COLO668 (cell line): ENCODE results near the gene LRRC8E.
"Not testable (repeated sequence)": the region's sequence is repeated elsewhere in the genome, so short reads cannot be mapped to it uniquely, and the experiment has no call there.

Source experiments
- DNase-seq: peaks from one replicate; lab custom pipeline; 2025; ENCODE audit not compliant: unreplicated experiment; lab: John Stamatoyannopoulos, UW

The LRRC8E gene

DNA sequence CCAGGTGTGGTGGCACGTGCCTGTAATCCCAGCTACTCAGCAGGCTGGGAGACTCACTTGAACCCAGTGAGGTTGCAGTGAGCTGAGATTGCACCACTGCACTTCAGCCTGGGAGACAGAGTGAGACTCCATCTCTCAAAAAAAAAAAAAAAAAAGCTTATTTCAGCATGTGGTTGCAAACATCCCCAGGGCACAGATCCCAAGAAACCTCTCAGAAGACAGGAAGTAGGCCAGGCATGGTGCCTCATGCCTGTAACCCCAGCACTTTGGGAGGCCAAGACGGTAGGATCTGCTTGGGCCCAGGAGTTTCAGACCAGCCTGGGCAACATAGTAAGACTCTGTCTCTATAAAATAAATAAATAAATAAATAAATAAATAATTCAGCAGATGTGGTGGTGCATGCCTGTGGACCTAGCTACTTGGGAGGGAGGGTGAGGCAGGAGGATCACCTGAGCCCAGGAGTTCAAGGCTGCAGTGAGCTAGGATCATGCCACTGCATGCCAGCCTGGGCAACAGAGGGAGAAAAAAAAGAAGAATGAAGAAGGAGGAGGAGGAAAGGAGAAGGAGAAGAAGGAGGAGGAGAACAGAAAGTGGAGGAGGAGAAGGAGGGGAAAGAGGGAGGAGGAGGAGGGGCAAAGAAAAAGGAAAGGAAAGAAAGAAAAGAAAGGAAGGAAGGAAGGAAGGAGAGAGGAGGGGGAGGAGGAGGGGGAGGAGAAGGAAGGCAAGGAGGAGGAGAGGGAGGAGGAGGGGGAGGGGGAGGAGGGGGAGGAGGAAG is 4.3 kb upstream of the LRRC8E start:
- no peak for DNase-seq

DNA sequence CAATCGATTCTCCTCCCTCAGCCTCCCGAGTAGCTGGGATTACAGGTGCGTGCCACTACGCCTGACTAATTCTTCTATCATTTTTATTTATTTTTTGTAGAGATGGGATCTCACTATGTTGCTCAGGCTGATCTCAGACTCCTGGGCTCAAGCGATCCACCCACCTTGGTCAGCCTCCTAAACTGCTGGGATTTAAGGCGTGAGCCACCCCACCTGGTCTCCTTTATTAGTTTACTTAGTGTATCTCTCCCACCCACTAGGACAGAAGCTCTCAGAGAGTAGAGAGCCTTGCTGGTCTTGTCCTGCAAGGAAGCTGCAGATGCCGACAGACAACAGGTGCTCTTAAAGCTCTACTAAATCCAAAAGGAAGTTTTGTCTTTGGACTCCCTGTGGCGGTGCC is 2.5 kb upstream of the LRRC8E start:
- no peak for DNase-seq

DNA sequence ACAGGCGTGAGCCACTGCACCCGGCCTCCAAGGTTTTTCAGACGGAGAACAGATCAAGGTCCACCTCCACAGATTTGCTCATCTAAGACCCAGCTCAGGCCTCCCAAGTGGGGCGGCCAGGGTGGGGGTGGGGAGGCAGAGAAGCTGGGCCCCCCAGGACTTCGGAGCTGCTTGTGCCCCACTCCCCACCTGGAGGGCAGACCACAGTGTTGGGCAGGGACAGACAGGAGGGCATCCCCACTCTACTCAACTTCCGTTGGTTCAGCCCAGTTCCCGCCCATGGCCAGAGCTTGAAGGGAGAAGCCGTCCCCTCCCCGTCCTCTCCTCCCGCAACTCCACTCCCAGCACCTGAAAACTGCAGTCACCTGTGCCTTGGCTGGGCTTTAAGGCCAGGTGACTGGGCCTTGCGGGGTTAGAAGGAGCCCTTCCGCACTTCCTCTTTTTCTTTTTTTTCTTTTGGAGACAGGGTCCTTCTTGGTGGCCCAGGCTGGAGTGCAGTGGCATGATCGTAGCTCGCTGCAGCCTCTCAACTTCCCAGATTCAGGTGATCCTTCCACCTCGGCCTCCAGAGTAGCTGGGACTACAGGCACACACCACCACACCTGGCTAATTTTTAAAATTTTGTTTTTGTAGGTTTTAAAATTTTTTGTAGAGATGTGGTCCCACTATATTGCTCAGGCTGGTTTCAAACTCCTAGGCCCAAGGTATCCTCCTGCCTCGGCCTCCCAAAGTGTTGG is 734 bp upstream of the LRRC8E start:
- no peak for DNase-seq

DNA sequence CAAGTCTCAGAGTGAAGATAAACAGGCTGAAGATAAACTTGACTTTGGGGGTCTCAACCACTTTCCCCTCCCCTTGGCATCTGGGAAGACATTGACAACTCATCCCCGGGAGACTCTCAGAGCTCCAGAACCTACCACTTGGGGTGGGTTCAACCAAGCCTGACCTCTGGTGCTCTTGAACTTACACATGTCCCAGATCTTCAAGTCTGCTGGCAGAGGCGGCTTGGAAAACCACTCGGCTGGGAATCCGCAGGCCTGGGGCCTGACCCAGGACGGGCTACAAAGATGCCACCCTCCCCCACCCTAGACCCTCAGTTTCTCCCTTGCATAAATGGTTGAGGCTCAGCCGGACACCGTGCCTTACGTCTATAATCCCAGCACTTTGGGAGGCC is 512 bp downstream of the LRRC8E start:
- no peak for DNase-seq

DNA sequence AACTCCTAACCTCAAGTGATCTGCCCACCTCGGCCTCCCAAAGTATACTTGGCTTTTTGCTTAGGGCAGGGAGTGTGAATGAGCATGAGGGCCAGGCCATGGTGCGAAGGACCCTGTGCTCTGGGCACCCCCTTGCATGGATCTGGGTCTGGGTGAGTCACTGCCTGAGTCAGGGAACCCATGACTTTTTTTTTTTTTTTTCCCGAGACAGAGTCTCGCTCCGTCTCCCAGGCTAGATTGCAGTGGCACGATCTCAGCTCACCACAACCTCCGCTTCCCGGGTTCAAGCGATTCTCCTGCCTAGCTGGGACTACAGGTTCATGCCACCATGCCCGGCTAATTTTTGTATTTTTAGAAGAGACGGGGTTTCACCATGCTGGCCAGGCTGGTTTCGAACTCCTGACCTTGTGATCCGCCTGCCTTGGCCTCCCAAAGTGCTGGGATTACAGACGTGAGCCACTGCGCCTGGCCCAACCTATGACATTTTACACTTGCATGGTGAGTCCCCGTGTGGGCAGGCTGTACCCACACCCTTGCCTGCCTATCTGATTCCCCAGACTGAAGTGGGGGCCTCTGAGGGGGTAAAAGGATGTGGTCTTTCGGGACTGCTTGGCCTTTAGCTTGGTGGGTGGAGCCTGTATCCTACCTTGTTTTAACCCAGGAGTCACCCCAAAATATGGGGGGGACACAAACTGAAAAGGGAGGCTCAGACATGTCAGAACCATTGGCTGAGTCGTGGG is 5.2 kb downstream of the LRRC8E start:
- not testable (repeated sequence) for DNase-seq

DNA sequence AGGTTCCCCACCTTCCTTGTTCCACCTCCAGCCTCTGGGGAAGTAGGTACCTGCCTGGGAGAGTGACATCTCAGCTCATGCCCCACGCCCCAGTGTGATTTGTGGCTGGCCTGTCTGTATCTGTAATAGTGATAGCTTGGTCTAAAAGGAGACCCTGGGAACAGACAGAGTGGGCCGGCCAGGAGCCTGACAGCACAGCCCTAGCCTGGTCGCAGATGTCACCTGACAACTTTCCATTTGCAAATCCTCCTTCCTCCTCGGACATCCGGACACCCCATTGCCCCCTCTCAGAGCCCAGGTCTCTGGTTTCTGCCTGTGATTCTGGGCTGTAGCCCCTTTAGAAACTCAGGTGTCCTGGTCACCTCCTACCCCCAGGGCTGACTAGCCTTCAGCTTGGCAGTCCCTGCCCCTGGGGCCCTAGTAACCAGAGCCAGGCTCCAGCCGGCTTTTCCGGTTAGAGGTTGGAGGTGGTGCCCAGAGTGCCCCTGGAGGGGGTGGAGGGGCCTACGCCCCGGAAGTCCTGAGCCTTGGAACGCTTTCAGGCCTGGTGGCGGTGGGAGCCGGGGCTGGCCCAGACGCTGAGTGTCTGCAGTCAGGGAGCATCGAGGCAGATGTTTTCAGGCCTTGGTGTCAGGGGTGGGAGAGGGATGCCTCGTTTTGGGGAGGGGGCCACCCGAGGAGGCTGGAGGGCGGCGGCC is 6.5 kb downstream of the LRRC8E start:
- DNase-seq, result peak; percentile 67

DNA sequence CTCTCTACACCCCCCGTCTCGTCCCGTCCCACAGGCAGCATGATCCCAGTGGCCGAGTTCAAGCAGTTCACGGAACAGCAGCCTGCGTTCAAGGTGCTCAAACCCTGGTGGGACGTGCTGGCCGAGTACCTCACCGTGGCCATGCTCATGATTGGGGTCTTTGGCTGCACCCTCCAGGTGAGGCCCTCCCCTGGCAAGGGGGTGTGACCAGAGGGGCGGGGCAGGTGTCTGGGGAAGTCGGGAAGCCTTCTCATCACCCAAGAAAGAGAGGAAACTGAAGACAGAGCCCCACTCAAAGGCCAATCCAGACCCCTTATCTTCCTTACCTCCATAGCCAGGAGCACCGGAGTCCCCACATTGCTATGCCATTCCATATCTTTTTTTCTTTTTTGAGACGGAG is 7.3 kb downstream of the LRRC8E start:
- no peak for DNase-seq

DNA sequence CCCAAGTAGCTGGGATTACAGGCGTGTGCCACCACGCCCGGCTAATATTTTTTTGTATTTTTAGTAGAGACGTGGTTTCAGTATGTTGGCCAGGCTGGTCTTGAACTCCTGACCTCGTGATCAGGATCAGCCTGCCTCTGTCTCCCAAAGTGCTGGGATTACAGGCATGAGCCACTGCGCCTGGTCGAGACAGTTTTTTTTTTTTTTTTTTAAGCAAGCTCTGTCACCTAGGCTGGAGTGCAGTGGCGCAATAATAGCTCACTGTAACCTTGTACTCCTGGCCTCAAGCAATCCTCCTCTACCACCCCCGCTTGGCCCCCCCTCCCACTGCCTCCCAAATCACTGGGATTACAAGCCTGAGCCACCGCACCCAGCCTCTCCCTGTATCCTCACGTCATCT is 9.0 kb downstream of the LRRC8E start:
- no peak for DNase-seq

DNA sequence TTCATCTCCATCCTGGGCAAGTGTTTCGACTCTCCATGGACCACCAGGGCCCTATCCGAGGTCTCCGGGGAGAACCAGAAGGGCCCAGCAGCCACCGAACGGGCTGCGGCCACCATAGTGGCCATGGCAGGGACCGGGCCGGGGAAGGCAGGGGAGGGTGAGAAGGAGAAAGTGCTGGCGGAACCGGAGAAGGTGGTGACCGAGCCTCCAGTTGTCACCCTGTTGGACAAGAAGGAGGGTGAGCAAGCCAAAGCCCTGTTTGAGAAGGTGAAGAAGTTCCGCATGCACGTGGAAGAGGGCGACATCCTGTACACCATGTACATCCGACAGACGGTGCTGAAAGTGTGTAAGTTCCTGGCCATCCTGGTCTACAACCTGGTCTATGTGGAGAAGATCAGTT is 10.7 kb downstream of the LRRC8E start:
- no peak for DNase-seq

DNA sequence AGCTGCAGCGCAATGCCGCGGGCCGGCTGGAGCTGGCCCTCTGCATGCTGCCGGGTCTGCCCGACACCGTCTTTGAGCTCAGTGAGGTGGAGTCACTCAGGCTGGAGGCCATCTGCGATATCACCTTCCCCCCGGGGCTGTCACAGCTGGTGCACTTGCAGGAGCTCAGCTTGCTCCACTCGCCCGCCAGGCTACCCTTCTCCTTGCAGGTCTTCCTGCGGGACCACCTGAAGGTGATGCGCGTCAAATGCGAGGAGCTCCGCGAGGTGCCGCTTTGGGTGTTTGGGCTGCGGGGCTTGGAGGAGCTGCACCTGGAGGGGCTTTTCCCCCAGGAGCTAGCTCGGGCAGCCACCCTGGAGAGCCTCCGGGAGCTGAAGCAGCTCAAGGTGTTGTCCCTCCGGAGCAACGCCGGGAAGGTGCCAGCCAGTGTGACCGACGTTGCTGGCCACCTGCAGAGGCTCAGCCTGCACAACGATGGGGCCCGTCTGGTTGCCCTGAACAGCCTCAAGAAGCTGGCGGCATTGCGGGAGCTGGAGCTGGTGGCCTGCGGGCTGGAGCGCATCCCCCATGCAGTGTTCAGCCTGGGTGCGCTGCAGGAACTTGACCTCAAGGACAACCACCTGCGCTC is 11.6 kb downstream of the LRRC8E start:
- DNase-seq, result no peak

DNA sequence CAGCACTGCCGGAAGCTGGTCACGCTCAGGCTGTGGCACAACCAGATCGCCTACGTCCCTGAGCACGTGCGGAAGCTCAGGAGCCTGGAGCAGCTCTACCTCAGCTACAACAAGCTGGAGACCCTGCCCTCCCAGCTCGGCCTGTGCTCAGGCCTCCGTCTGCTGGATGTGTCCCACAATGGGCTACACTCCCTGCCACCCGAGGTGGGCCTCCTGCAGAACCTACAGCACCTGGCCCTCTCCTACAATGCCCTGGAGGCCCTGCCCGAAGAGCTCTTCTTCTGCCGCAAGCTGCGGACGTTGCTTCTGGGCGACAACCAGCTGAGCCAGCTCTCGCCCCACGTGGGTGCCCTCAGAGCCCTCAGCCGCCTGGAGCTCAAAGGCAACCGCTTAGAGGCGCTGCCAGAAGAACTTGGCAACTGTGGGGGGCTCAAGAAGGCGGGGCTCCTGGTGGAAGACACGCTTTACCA is 12.1 kb downstream of the LRRC8E start:
- no peak for DNase-seq

DNA sequence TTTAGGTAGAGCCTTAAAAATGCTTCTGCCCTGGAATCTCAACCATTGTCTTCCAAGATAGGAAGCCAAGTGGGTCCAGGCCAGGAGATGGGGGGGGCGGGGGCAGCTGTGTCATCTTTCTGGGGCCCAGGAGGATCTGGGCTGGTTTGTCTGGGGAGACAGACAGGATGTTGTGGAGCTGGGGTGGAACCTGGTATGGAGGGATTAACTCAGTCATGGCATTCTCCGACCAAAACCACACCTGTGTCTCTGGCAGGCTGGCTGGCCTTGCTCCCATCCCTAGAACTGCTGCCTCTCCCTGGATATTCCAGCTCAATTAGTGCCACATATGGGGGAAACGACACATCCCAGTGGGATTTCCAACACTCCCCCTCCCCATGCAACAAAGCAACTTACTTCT is 12.6 kb downstream of the LRRC8E start:
- no peak for DNase-seq

DNA sequence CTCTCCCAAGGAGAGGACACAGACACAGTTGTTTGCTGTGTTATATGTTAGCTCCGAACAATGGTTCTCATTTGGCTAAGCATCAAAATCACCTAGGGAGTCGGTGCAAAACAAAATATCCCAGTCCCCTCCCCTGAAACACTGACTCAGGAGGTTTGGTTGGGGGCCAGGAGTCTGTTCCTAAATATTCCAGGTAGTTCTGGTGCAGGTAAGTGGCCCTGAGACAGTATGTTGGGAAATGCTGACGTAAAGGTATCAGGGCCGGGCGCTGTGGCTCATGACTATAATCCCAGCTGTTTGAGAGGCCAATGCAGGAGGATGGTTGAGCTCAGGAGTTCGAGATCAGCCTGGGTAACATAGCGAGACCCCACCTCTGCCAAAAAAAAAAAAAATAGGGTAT is 13.0 kb downstream of the LRRC8E start:
- no peak for DNase-seq

DNA sequence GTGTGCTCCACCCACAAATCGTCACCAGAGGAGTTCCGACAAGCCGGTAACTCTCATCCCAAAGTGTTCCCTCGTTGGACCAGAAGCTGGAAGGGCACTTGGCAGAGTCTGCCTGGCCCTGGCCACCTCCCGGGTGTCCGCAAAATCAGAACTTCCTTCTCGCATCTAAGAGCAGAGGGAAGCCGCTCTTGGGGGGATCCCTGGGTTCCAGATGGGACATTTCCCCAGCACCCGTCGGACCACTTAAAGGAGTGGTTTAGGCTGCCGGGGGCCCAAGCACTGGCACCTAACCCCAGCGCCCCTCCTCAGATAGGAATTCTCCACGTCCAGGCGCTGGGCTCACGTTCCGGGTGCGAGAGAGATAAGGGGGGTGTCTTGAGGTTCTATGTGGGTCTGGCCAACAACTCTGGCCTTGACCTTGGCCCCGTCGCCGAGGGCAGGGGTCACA is 14.5 kb downstream of the LRRC8E start:
- no peak for DNase-seq

DNA sequence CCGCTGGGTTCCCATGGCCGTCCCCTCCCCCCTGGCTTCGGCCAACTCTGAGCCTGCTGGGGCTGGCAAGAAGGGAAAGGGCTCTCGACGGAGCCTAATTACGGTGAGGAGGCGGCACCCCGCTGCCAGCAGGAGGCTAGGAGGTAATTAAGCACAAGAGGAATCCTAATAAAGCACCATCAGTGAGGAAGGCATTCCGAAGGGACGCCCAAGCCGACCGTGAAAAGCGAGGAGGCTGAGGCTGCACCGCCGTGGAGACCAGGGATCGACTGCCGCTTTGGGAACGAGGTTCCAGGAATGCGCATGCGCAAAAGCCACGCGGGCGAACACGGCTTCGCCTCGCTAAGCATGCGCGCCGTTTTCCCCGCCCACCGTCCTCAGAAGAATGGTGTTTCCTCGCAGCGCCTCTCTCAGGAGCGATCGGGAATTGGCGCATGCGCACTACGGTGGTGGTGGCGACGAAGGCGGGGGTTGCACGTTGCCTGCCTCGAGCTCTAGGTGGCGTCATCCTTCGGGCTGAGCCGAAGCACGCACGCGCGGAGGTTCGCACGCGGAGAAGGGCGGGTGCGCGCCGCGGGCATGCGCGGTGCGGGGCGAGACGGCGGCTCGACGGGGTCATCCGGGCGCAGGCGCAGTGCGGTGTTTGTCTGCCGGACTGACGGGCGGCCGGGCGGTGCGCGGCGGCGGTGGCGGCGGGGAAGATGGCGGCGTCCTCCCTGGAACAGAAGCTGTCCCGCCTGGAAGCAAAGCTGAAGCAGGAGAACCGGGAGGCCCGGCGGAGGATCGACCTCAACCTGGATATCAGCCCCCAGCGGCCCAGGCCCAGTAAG is 15.1 kb downstream of the LRRC8E start, which contains the start of gene MAP2K7:
Gene MAP2K7, plus strand, starts transcription at position 634 of the 830 bp plus-strand sequence. Its CDS starts 68 bp downstream, at position 702.
- peak; percentile 99 for DNase-seq

DNA sequence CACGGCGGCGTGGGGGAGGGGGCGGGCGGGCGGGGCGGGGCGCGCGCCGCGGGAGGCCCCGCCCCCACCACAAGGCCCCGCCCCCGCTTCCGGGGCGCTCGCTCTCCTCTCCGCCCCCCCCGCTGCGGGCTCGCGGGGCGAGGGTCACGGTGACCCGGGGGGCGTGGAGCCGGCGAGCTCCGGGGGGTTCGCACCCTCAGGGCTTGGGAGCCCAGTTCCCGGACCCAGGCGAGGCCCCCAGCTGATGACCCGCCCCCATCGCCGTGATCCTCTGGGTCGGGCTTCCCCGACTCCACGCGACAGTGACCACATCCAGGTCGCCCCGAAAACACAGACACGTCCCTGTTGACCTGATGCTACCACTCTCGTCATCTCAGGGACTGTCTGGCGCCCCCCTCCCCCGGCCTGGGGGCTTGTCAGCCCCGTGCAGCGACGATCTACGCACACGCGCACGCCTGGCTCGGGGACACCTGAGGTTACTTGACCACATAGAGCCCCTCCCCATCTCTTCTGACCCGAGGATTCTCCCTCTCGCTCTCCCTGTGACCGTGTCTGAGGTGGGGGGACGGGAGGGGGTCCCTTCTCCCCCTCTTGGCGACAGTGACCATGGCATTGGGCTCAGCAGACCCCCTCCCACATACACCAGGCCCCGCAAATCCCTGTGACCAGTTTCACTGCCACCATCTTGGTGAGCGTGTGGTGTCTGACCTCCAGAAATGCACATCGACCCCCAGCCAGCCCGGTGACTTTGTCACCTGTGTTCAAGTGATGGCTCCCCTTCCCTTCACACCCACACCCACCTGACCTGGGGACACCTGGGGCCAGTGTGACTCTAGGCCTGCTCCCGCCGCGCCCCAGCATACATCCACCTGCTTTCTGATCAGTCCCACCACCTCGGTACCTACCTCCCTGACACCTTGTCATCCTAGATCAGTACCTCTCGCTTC is 16.0 kb downstream of the LRRC8E start:
- DNase-seq, result peak; percentile 71

DNA sequence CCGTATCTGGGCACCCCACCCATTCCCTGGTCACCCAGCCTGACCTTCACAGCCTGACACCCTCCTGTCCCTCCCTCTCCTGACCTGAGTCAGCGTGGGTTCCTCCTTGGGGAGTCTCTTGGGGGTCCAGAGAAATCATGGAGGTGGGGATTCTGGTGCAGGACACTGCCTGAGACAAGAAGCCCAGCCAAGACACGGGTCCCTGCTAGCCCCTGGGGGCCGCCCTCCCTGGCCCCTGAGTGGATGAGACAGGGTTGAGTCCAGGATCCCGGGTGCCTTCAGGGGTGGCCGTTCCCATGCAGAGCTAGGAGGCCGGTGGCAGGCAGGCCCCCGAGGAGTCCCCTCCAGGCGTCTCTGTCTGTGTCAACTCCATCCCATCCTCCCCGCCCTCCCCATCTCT is 17.0 kb downstream of the LRRC8E start:
- DNase-seq, result no peak

DNA sequence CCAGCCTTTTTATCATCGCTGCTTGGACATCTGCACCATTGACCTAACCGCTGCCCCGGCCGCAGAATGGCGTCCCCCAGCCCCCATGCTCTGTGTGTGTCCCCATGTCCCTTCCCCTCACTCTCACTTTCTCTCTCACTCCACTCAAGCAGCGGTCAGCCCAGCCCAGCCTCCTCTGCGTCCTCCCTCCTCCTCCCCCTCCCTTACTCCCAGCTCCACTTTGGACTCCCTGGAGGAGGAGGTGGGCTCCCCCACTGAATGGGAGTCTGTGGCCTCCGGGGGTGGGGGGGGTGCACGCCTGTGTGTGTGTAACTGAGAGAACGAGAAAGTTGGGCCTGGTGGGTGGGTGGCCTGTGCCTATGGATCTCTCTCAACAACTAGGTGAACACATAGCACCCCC is 17.5 kb downstream of the LRRC8E start:
- DNase-seq, result no peak

DNA sequence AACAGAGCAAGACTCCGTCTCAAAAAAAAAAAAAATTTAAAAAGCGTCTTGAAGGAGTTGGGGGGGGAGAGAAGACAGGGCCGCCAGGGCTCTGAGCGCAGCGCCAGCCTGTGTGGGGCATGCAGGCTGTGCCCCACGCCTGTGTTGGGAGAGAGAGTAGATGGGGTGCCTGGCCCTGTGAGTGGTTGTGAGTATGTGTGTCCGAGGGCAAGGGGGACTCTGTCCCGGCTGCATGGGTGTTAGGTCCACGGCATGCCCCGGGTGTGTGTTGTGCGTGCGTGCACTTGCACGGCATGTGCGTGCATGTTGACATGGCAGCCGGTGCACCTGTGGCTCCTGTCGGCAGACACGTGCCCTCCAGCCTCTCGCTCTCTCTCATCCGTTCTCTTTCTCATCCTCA is 18.8 kb downstream of the LRRC8E start:
- DNase-seq, result no peak
